Measurements from ENCODE around the gene AFF2.

GRCh38 chrX:148523303-148524080 lies 23.1 kb downstream of the AFF2 start:
- no peak for TF ChIP-seq POLR2A (IDR thresholded peaks at IDR 0.05; ENCODE audit: low read length)
- TF ChIP-seq GATA1 (IDR thresholded peaks at IDR 0.05; ENCODE audit: low read depth, low read length): no peak

Measured in erythroblast (primary cell).